ENCODE results near the gene GLRX3.

GLRX3 gene

DNA sequence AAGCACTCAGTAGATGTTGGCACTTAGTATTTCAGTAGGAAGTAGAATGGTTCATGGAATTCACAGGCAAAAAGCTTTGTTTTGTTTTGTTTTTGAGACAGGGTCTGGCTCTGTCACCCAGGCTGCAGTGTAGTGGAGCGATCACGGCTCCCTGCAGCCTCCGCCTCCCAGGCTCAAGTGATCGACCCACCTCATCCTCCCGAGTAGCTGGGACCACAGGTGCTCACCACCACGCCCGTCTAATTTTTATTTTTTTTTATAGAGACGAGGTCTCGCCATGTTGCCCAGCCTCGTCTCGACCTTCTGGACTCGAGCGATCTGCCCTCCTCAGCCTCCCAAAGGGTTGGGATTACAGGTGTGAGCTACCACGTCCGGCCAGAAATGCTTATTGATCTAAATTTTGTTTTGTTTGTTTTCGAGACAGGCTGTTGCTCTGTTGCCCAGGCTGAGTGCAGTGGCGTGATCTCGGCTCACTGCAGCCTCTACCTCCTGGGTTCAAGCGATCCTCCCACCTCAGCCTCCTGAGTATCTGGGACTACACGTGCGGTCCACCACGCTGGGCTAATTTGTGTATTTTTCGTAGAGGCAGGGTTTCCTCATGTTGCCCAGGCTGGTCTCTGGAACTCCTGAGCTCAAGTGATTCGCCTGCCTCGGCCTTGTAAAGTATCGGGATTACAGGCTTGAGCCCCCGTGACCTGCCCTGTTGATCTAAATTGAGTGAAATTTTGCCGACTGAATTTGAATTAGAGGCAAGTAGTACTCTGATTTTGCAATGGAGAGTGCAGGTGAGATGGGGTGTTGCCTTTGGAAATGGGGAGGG is 1.7 kb downstream of the GLRX3 start:
- DNase-seq, result no peak

GRCh38 chr10:130138479-130138866 is 2.3 kb downstream of the GLRX3 start:
- no peak for DNase-seq

DNA sequence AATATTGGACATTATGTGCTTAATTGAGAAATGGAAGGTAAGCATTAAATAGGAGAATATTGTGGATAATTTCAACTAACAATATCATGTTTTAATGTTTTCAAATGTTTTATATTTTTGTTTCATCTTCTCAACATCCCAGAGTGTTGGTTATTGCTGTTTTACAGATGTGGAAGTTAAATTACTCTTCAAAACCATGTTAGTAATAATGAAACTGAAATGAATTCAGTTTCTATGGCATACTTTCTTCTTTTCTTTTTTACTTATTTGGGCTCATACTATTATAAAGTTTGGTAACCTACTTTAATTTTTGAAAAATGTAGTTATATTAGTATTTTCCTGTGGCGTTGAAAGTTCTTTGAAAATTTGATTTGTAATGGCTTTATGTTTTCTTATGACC is 4.2 kb downstream of the GLRX3 start:
- DNase-seq, result no peak

DNA sequence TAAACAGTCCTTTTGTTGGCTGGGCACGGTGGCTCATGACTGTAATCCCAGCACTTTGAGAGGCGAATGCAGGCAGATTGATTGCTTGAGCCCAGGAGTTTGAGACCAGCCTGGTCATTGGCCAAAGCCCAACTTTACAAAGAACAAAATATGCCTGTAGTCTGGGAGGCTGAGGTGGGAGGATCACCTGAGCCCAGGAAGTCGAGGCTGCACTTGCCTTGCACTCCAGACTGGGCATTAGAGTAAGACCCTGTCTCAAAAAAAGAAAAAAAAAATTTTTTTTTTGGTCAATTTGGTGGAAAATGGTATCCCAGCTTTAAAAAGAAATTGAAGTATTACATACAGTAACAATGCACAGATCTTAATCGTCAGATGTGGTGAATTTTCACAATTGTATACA is 4.8 kb downstream of the GLRX3 start:
- no peak for DNase-seq

- DNase-seq, result no peak
These were observed 5.3 kb downstream of the GLRX3 start for GRCh38 chr10:130141460-130141859.

DNA sequence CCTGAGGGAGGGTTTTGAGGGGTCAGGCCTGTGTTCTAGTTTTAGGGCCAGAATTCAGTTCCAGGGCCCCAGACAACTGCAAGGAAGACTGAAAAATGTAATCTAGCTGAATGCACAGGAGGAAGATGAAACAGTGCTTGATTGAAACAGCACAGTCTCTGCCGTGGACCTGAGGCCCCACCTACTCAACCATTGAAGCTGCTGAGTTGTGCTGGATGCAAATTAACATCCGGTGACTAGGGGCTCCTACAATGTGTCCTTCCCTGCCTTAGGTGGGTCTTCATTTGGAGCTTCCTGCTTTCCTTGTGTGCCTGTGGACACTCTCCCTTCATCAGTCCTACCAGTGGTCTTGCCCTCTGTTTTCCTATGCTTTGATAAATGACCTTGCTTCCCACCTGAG is 5.7 kb downstream of the GLRX3 start:
- DNase-seq, result no peak

DNA sequence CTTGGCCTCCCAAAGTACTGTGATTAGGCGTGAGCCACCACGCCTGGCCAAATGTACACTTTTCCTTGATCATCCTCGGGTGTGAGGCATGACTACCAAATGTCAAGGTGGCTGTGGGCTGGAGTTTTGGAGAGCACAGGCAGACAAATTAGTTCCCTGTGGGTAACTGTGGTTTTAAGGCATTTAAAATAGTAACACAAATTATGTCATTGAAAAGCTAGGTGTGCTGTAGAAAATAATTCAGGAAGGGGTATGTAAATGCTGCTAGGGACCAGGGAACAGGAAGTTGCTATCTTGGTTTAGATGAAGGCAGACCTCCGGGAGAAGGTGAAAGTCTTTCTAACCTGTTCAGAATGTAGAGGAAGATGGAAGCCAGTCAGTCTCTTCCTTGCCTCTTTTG is 9.9 kb downstream of the GLRX3 start:
- DNase-seq, result no peak

GRCh38 chr10:130159192-130159794 is 23.1 kb downstream of the GLRX3 start:
- DNase-seq, result no peak

DNA sequence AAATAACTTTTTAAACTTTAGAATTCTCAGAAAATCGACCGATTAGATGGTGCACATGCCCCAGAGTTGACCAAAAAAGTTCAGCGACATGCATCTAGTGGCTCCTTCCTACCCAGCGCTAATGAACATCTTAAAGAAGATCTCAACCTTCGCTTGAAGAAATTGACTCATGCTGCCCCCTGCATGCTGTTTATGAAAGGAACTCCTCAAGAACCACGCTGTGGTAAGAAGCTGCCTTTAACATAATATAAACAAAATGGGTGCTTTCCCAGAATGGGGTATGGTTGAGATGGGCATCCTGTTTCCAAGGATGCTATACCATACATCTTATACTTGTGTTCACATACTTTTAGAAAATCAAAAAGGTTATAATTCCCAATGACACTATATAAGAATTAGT is 24.6 kb downstream of the GLRX3 start:
- DNase-seq, result no peak

GRCh38 chr10:130161331-130161730 is 25.1 kb downstream of the GLRX3 start:
- DNase-seq, result no peak

DNA sequence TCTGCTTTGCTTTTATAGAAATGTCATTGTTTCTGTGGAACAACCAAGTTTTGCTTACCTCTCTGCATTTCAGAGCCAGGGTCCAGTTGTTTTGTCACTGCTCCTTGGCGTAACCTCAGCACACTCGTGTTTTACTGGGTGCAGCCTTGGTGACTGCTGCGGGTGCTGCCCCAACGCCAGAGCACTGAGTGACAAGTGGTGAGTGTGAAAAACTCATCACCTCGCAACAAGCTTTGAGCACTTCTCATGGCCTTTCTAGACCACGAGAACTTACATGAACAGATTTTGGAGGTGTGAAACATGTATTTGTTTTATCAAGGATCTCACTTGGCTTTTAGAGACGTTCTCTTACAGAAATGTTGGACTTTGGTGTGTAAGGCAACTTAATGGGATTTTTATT is 31.0 kb downstream of the GLRX3 start:
- DNase-seq, result no peak

GRCh38 chr10:130167707-130168106 is 31.5 kb downstream of the GLRX3 start:
- no peak for DNase-seq

DNA sequence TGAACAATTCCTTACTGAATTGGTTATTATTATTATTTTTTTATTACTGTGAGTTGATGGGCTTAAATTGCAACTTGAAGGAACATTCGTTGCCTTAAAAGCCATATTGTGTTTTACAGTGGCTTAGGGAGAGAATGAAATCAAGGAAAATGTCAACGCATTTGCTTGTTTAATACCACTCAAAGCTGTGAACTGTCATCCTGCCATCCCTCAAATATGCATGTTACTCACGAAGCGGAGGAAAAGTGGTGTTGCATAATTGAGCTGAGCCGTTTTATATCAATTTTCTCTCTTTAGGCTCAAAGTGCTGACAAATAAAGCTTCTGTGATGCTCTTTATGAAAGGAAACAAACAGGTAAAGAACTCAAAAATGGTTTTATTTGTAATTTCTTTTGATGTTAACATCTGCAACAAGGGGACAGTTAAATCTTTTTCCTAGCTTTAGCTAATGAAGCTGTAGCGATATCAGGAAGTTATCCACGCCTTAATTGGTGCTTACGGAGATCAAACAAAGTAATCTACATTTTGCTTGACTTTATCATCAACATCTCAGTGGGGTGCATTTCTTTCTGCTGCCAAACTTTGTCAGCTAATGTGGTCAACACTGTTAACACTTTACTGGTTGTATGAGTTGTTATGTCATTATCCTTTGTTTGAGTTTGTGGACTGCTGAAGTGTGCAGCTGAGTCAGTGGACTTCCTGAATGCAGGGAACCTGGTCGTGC is 33.1 kb downstream of the GLRX3 start:
- DNase-seq, result no peak

- DNase-seq, result no peak
These were observed 35.0 kb downstream of the GLRX3 start for GRCh38 chr10:130171196-130171595.

GRCh38 chr10:130174328-130174727 is 38.1 kb downstream of the GLRX3 start:
- DNase-seq, result no peak

DNA sequence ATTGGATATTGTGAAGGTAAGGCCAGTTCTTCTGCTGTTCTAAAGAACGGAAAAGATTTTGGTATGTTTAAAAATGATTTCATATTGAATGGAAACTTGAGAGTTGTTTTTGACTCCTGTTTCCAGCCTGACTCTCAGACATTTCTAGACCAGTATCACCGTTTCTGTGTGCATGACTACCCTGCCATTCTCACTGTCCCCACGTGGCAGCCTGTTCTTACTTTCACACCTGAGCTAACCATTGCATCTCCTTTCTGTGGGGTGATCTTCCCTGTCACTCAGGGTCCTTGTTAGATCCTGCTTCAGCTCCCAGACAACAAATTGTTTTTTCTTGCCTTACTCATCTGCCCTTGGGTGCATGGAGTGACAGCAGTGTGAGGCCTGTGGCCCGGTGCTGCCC is 38.9 kb downstream of the GLRX3 start:
- no peak for DNase-seq

DNA sequence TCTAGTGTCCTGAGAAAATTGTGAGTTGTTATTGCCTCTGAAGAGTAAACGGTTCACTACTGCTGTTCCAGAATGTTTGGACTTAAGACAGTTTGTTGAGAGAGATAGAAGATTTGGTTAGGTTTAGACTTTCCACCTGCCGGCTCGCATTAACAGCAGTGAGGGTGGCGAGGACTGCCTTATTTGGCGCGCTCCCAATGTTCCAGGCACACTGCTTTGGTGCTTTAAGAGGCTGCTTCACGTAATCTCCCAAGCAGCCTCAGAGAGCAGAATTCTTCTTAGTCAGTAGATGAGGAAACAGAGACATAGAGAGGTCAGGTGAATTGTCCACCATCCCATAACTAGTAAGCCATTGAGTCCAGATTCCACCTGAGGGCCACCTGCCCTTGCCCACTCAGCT is 41.1 kb downstream of the GLRX3 start:
- DNase-seq, result no peak

DNA sequence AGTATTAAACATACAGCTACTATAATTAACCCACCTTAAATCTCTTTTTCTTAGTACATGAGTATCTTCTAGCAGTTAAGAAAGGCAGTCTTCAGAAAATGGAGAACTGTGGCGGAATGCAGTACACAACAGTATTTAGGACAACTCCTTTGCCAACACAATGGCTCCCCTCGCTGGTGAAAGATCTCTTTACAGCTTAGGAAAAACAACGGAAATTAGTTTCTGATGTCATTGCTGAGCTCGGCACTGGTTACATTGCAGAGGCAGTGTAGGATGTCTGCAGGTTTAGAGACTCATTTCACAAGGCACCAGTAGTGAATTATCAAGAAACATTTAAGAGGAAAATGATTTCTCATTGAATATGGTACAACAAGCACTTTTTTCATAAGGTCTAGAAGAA is 43.4 kb downstream of the GLRX3 start:
- no peak for DNase-seq

- no peak for DNase-seq
These were observed 44.2 kb downstream of the GLRX3 start for GRCh38 chr10:130180416-130180815.

DNA sequence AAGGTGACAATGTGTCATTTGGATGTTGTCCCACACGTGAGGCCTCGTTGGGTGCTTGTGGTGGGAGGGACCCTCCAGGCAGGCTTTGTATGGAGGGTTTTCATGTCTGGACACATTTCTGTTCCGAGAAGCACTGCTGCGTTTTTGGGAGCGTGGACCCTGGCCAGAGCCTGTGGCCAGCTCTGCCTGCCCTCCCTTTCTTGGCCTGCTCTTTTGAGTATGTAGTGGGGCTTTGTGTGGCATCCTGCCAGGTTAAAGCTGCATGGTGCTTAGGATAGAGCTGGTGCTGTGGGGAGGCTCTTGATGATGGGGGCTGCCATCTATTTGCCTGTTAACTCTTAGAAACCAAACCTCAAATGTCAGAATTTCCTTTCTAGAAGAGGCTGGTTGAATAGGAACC is 45.7 kb downstream of the GLRX3 start:
- DNase-seq, result no peak

DNA sequence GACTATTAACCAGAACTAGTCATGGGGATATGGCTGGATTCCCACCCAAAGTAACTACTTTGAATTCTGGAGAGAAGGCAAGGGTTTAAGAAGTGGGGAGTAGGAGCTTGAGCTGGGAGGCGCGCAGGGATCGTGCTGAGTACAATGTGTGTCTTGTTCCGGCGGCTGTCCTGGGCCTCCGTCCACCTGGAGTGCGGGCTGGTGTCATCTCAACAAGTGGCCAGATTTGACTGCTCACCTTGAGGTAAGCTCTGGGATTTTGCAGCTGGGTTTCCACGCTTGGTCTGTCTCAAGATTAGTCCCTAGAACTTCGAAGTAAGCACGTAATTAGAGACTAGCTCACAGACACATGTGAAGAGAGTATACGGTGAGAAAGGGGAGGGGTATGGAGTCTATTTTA is 49.4 kb downstream of the GLRX3 start:
- DNase-seq, result no peak

GRCh38 chr10:130188195-130189175 is 52.3 kb downstream of the GLRX3 start:
- DNase-seq, result no peak

DNA sequence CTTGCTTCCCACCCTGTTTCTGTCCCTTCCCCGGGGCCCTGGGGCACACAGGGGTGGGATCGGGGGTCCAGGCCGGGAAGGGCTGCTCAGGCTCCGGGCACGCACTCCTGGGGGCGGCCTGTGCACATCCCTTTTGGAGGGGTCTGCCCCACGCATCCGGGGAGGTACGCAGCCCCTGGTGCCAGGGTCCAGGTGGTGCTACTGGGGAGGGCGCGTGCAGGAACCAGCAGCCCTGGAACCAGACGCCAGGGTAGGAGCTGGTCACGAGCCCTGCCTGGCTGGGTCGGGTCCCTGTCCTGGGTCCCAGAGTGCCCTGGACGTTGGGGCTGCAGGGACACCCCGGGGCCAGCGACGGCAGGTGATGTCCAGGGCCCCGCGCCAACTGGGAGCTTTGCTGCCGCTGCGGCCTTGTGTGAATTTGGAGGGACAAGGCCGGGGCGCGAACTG is 53.4 kb downstream of the GLRX3 start:
- no peak for DNase-seq
